DND-41 (cell line): ENCODE data around the gene CEP131.

Experiments used
- CTCF ChIP-seq: IDR thresholded peaks from 2 replicates; pipeline ENCODE4 v1.5.1; 2012; ENCODE audit warnings: borderline replicate concordance, low read length, moderate library complexity, mild to moderate bottlenecking; ENCODE audit not compliant: poor library complexity, severe bottlenecking; ENCODE audit errors: extremely low read depth
- EZH2 ChIP-seq: IDR thresholded peaks from 3 replicates; pipeline ENCODE4 v1.6.1; 2012; ENCODE audit warnings: borderline replicate concordance, low read depth, mild to moderate bottlenecking, moderate library complexity, low read length, inconsistent platforms; ENCODE audit not compliant: severe bottlenecking

- TF ChIP-seq CTCF (no peak), EZH2 (no peak)
Measured at GRCh38 chr17:81246343-81246670, 23.5 kb upstream of the CEP131 start.
